Urothelium cell line (cell line): ENCODE measurements around the gene KCNK1.

Experiments used
- DNase-seq: peaks from one replicate; pipeline ENCODE4 v3.0.0; 2011; ENCODE audit warnings: low spot score, mixed read lengths
- FAIRE-seq: peaks from 2 replicates; lab custom pipeline; 2011; peaks lifted over from hg19 to GRCh38; lab: Jason Lieb, UNC

Gene KCNK1

DNA sequence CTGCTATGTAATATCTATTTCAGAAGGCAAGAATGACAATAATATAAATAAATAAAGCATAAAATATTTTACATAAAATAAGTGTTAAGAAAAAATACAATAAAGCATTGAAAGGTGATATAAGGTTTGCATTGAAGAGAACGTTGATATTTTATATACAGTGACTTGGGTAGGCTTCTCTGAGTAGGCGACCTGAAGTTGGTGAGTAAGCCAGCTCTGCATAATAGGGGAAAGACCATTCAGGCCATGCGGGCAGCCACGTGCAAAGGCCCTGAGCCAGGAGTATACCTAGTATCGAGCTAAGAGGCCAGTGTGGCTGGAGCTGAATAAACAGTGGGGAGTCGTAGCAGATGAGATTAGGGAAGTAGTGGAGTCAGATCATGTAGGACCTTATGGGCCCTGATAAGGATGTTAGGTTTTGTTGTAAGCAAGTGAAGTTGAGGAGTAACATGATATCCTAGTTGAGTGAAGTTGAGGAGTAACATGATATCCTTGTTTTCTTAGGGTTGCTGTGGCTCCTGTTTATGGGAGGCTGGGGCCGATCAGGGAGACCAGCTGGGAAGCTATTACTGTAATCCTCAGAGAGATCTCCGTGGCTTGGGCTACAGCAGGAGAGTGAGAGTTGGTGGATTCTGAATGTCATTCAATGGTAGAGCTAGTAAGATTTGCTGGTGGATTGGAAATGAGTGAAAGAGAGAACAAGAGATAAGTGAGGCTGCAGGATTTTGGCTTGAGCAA, 22.0 kb downstream of the KCNK1 start:
- DNase-seq = no peak
- peak; percentile 32 for FAIRE-seq

DNA sequence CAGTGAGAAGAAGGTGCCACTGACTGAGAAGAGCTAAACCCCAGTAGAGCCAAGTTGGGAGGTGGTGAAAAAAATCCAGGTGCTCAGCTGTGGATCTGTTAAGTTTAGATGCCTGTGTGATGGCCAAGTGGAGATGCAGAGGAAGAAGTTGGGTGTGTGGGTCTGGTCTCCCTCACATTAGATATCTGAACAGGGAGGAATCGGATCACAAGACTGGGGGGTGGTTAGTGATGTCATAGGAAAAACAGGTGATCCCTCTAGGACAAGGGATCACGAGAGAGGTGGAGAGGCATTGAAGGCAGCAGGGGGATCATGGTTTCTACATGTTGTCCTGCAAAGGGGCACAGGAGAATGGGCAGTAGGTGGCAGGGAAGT, 22.6 kb downstream of the KCNK1 start:
- DNase-seq (no peak), FAIRE-seq (no peak)

GRCh38 chr1:233638513-233638912, 24.6 kb downstream of the KCNK1 start:
- FAIRE-seq (no peak), DNase-seq (no peak)

GRCh38 chr1:233639611-233640010, 25.7 kb downstream of the KCNK1 start:
- DNase-seq (no peak), FAIRE-seq (no peak)

- no peak for FAIRE-seq
- no peak for DNase-seq
Measured at GRCh38 chr1:233640179-233640578, 26.3 kb downstream of the KCNK1 start.

DNA sequence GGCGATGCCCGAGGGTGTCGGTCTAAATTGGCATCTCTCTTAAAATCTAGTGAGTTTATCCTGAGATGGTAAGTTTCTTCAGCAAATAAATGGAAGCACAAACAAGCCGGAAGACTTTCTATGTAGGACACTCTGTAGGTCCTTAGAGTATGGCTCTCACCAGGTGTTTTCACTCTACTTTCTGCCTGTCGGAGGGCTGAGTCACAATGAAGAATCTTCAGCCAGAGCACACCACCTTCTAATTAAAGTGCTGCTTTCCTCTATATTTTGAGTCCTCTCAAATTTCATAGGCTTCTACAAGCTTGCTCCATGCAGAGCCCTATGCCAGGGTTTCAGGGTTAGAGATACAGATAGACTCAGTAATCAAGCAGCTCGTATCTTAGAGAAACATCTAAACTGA, 27.1 kb downstream of the KCNK1 start:
- no peak for FAIRE-seq

DNA sequence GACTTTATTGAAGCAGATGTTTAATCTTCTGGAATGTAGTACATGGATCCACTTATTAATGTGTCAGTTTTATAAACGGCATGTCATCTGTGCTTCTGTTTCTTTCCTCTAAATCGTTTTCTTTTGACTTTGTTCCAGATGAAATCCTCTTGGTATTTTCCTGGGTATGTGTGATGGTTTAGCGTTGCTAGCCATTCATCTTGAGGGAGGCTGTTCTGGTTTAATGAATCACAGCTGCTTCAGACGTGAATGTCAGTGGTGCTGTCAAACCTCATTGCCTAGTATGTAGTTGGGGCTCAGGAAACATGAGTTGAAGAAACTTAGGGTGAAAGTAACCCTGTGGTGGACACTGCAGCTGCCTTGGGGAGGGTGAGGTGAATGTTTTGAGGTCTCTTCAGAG, 33.2 kb downstream of the KCNK1 start:
- no peak for FAIRE-seq

More for the DNA sequence above, 27.1 kb downstream of the KCNK1 start:
- no peak for DNase-seq

DNA sequence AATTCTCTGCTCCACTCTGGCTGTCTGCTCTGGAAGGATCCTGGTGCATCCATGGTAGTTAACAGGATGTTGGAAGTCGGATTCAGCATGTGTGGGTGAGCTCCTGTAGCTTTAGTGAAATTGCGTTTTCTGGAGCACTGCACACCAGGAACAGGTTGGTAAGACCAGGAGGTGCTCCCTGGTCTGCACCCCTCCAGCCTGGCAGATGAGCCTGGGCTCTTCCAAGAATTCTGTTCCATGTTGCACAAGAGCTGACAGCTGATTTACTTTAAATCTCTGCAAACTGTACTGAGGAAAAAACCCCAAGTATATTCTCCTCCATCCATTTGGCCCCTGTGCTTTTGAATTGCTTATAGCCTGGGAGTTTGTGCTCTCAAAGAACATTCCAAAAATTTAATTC, 33.7 kb downstream of the KCNK1 start:
- DNase-seq (no peak), FAIRE-seq (no peak)

More for the DNA sequence above, 33.2 kb downstream of the KCNK1 start:
- DNase-seq = no peak

DNA sequence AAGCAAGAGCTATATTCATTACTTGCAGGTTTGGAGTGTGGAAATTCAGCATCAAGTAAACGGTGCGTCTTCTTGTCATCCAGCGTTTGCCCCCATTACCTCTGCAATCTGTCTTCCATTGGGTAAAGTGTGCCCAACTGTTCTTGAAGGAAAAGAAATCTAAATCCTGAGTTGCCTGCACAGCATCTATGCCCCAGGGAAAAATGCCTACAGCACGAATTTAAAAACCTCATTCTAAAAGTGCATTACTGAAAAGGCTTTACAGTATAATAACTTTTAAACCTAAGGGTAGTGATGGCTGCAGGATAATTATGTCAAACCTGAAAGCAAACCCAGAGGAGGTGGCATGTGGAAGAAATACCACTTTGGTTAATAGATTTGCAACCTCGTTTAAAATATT, 37.2 kb downstream of the KCNK1 start:
- DNase-seq = no peak
- no peak for FAIRE-seq

GRCh38 chr1:233651563-233652233, 37.8 kb downstream of the KCNK1 start:
- no peak for DNase-seq
- FAIRE-seq = no peak

- FAIRE-seq (no peak), DNase-seq (no peak)
Measured at GRCh38 chr1:233652526-233652925, 38.6 kb downstream of the KCNK1 start.

GRCh38 chr1:233654658-233655280, 40.9 kb downstream of the KCNK1 start:
- FAIRE-seq (no peak), DNase-seq (no peak)

DNA sequence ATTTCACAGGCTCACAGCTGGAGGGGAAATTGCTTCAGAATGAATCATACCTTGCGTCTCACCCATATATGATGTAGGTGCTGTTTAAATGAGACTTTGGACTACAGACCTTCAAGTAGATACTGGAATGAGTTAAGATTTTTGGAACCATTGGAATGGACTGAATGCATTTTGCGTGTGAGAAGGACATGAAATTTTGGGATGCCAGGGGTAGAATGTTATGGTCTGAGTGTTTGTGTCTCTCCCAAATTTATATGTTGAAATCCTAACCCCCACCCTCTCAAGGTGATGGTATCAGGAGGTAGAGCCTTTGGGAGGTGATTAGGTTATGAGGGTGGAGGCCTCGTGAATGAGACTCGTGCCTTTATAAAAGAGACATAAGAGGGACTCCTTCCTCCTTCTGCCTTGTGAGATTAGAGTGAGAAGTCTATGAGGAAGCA, 41.4 kb downstream of the KCNK1 start:
- FAIRE-seq (no peak), DNase-seq (no peak)

- FAIRE-seq (no peak), DNase-seq (no peak)
Measured at GRCh38 chr1:233656032-233656635, 42.2 kb downstream of the KCNK1 start.

DNA sequence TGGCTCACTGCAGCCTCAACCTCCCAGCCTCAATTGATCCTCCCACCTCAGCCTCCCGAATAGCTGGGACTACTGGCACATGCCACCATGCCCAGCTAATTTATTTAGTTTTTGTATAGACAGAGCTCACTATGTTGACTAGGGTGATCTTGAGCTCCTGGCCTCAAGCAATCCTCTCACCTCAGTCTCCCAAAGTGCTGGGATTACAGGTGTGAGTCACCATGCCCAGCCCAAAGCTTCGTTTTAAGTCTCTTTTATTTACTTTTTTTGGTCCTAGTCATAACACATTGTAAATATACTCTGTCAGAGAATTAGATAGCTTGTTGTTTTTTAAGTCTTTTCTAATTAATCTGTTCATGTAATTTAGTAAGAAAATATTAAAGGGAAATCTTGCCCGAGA, 42.8 kb downstream of the KCNK1 start:
- DNase-seq (no peak), FAIRE-seq (no peak)

GRCh38 chr1:233657466-233657865, 43.6 kb downstream of the KCNK1 start:
- FAIRE-seq (no peak), DNase-seq (no peak)

DNA sequence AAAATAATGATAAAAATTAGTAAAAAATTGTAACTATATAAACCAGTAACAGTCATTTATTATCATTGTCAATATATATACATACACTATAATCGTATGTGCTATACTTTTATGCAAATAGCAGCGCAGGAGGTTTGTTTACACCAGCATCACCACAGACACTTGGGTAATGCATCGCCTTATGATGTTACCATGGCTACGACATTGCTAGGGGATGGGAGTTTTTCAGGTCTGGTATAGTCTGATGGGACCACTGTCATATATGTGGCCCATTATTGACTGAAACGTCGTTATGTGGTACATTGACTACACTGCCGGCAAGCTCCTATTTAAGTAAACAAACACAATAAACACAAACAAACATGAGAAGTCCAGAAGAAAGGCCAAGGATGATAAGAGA, 45.6 kb downstream of the KCNK1 start:
- DNase-seq (no peak), FAIRE-seq (no peak)

GRCh38 chr1:233661376-233662159, 47.7 kb downstream of the KCNK1 start:
- no peak for FAIRE-seq
- no peak for DNase-seq

- DNase-seq (no peak), FAIRE-seq (no peak)
Measured at GRCh38 chr1:233662575-233663304, 48.8 kb downstream of the KCNK1 start.

DNA sequence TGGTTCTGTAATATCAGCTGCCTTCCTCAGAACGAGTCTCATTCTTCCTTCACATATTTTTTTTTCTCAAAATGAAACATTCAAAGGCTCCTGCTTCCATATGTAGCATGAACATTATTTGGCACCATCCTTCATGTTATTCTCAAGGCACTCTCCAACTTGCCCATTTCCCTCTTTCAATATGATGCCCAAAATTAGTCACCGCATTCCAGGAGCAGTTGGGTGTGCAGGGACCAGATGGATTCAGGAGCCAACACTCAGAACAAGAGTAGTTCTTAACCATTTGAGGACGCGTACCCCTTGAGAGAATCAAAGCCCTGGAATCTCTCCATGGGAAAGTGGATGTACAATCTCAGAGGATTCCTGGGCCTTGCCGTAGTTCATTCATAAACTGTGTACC, 50.3 kb downstream of the KCNK1 start:
- DNase-seq = peak; percentile 10
- FAIRE-seq = no peak
